ENCODE data around the gene TSPAN9.
A peak's percentile ranks its signal among the peaks of the same experiment; 100 is the strongest.

TSPAN9 gene

GRCh38 chr12:3099146-3099545 is 22.0 kb downstream of the TSPAN9 start:
- peak; percentile 72 for DNase-seq (ENCODE audit: low read depth)

DNA sequence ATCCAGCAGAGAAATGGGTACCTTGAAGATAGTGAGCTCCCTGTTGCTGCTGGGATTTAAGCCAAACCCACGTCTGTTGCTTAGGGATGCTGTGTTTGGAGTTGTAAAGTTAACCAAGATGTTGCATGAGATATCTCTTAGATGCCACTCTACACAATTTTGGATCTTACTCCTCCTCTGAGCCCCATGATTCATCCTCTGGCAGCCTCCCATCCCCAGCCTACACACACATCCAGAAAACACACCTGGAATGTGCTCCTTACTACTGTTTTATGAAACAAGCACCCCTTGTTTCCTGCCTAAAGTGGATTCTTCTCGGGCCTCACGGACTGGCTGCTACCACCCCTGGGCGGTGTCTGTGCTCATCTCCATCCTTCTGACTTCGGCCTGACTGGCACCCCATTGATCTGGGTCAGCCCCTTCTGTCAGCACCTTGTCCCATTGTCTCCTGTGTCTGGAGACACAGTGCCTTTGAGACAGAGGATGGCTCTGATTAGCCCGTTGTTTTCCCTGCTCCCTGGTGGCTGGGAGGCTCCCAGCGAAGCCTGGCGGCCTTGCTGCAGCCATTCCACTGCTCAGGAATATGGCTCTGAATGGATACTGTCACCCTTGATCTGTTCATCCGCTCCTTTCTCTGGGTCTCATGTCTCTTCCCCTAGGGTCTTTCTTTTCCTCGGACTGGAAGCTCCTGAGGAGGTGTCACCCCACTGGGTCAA is 24.3 kb downstream of the TSPAN9 start:
- DNase-seq (ENCODE audit: low read depth): peak; percentile 31

- DNase-seq (ENCODE audit: low read depth): no peak
These were observed 25.7 kb downstream of the TSPAN9 start for GRCh38 chr12:3102771-3103410.

DNA sequence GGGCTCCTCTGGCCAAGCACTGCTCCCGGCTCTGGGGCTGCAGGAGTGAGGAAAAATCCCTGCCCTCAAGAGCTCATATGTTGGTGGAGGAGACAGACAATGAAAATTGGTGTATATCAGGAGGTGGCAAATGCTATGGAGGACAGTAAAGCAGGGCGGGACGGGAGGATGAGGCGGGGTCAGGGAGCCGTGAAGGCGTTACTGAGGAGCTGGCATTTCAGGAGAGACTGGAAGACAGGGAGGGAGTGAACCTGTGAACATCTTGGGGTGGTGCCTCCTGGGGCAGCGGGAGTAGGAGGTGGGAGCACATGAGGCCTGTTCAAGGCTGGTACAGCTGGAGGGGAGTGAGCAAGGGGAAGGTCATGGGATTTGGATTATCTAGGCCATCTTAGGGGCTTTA is 26.6 kb downstream of the TSPAN9 start:
- no peak for DNase-seq (ENCODE audit: low read depth)

GRCh38 chr12:3105690-3106479 is 28.7 kb downstream of the TSPAN9 start:
- DNase-seq (ENCODE audit: low read depth): no peak

- DNase-seq (ENCODE audit: low read depth): no peak
These were observed 29.4 kb downstream of the TSPAN9 start for GRCh38 chr12:3106579-3106978.

GRCh38 chr12:3107071-3107583 is 29.9 kb downstream of the TSPAN9 start:
- DNase-seq (ENCODE audit: low read depth): peak; percentile 95

GRCh38 chr12:3107954-3108353 is 30.8 kb downstream of the TSPAN9 start:
- DNase-seq (ENCODE audit: low read depth): peak; percentile 48

DNA sequence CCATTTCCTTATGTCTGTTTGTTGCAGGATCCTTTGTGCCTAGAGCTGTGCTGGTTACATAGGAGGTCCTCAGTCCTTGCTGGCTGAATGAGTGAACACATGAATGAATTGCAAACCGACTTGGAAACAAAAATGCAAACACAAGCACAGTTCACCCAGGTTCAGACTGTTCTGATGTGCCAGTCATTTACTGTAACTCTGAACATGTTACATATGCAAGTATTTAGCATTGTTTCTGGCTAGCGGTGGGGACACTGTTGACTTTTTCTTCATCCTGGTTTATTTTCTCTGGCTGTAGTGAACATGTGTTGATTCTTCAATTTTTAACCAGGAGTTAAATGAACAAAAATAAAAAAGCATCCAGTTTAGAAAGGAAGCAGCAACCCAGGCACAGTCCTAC is 33.4 kb downstream of the TSPAN9 start:
- no peak for DNase-seq (ENCODE audit: low read depth)

GRCh38 chr12:3113671-3114325 is 36.6 kb downstream of the TSPAN9 start:
- DNase-seq (ENCODE audit: low read depth): no peak

- DNase-seq (ENCODE audit: low read depth): no peak
These were observed 37.5 kb downstream of the TSPAN9 start for GRCh38 chr12:3114671-3115070.

- no peak for DNase-seq (ENCODE audit: low read depth)
These were observed 37.9 kb downstream of the TSPAN9 start for GRCh38 chr12:3115078-3115477.

GRCh38 chr12:3116106-3116844 is 39.1 kb downstream of the TSPAN9 start:
- DNase-seq (ENCODE audit: low read depth): no peak

GRCh38 chr12:3117144-3117581 is 40.0 kb downstream of the TSPAN9 start:
- peak; percentile 88 for DNase-seq (ENCODE audit: low read depth)

DNA sequence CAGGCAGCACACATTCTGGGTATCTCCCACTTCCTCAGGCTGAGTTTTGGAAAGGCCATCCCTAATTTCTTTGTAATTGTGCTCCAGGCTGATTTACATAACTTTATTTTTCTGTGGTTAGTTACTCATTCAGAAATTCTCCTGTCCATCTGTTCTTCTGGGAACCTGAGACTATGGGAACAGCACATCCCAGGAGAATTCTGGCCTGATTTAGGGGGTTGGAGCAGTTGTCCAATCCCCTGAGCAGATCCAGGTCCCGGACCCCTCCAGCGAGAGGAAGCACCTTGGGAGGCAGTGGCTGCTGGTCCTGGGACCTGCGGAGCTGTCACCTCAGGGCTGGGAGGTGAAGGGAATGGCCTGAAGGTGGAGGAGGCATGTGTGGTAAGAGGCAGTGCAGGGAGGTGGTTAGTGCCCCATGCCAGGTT is 40.4 kb downstream of the TSPAN9 start:
- DNase-seq (ENCODE audit: low read depth): peak; percentile 93

- DNase-seq (ENCODE audit: low read depth): peak; percentile 76
These were observed 42.1 kb downstream of the TSPAN9 start for GRCh38 chr12:3119192-3119755.

- peak; percentile 53 for DNase-seq (ENCODE audit: low read depth)
These were observed 42.8 kb downstream of the TSPAN9 start for GRCh38 chr12:3119756-3120601.

GRCh38 chr12:3120701-3121100 is 43.5 kb downstream of the TSPAN9 start:
- DNase-seq (ENCODE audit: low read depth): no peak

GRCh38 chr12:3122841-3123678 is 45.9 kb downstream of the TSPAN9 start:
- DNase-seq (ENCODE audit: low read depth): peak; percentile 83

All from amniotic epithelial cell (primary cell).